Smooth muscle cell (in vitro differentiated cells): ENCODE results near the gene CSNK1G1. TPM values are rescaled to one million over a fixed set of nuclear protein-coding genes. Genes with fewer than 3 reads are reported as not detected.
"Not testable (repeated sequence)": the region's sequence is repeated elsewhere in the genome, so short reads cannot be mapped to it uniquely, and the experiment has no call there.

Source experiments
- DNase-seq: peaks from one replicate; lab custom pipeline; 2025; ENCODE audit not compliant: unreplicated experiment; lab: John Stamatoyannopoulos, UW
- H2AFZ ChIP-seq: fragments of 200-600 bp; sonication (generic); 2 replicates; pipeline ENCODE4 v1.6.0; 2016; ENCODE audit warnings: antibody characterized with exemption, low read depth, mild to moderate bottlenecking
- H3F3A ChIP-seq: fragments of 200-600 bp; sonication (generic); 2 replicates; pipeline ENCODE4 v1.6.0; 2017; ENCODE audit warnings: antibody characterized with exemption, low read depth
- H3K27ac ChIP-seq: fragments of 200-600 bp; sonication (generic); 2 replicates; pipeline ENCODE4 v1.5.1; 2016; ENCODE audit warnings: low read depth, mild to moderate bottlenecking
- H3K27me3 ChIP-seq: fragments of 200-600 bp; sonication (generic); 2 replicates; pipeline ENCODE4 v1.6.1; 2016; ENCODE audit warnings: low read depth, mild to moderate bottlenecking
- H3K36me3 ChIP-seq: fragments of 200-600 bp; sonication (generic); 2 replicates; pipeline ENCODE4 v1.5.1; 2016; ENCODE audit warnings: low read depth
- H3K4me1 ChIP-seq: fragments of 200-600 bp; sonication (generic); 2 replicates; pipeline ENCODE4 v1.5.1; 2016; ENCODE audit warnings: low read depth
- H3K4me2 ChIP-seq: fragments of 200-600 bp; sonication (generic); 2 replicates; pipeline ENCODE4 v1.6.0; 2016; ENCODE audit warnings: mild to moderate bottlenecking
- H3K4me3 ChIP-seq: fragments of 200-600 bp; sonication (generic); 2 replicates; pipeline ENCODE4 v1.5.1; 2016; ENCODE audit warnings: mild to moderate bottlenecking
- H3K79me2 ChIP-seq: fragments of 200-600 bp; sonication (generic); 2 replicates; pipeline ENCODE4 v1.6.0; 2016; ENCODE audit warnings: low read depth, mild to moderate bottlenecking
- H3K9ac ChIP-seq: fragments of 200-600 bp; sonication (generic); 2 replicates; pipeline ENCODE4 v1.6.0; 2016; ENCODE audit warnings: low read depth
- H3K9me3 ChIP-seq: fragments of 200-600 bp; sonication (generic); replicated peaks from 2 replicates; pipeline ENCODE4 v1.5.1; 2016; ENCODE audit warnings: low read depth
- H4K20me1 ChIP-seq: fragments of 200-600 bp; sonication (generic); 2 replicates; pipeline ENCODE4 v1.6.0; 2016; ENCODE audit warnings: low read depth
- CTCF ChIP-seq: fragments of 200-600 bp; sonication (generic); IDR thresholded peaks from 2 replicates; pipeline ENCODE4 v1.5.1; 2017; ENCODE audit warnings: borderline replicate concordance, mild to moderate bottlenecking, antibody characterized with exemption; ENCODE audit not compliant: insufficient read depth, poor library complexity, severe bottlenecking
- WGBS: methylation state at CpG from one replicate; pipeline ENCODE4 v1.1.7; 2016; ENCODE audit warnings: low lambda C conversion rate; 5-methylcytosine and 5-hydroxymethylcytosine counted together
- polyA plus RNA-seq: library from polyadenylated mRNA; unstranded; fragments of >200 nt; fragmentation: Nextera tagmentation; extraction: Ambion mirVana; gene quantifications from 2 replicates; pipeline ENCODE4 v1.2.1, GENCODE V29; 2016
- total RNA-seq: library from RNA; depleted of rRNA; stranded (reverse); fragments of >200 nt; gene quantifications from 2 replicates; pipeline ENCODE4 v1.2.3, GENCODE V29; 2014

CSNK1G1 gene
- total and polyA plus RNA-seq, 2 experiments from 2014 or later = 12.8 to 23.2 TPM

GRCh38 chr15:64333516-64333915, 22.5 kb downstream of the CSNK1G1 start:
- Histone ChIP-seq H3K79me2 (peaks cover 32% of the 10 kb centered on the region), H3K4me2 (no peak overlapping the region)

GRCh38 chr15:64331668-64332067, 24.3 kb downstream of the CSNK1G1 start:
- not testable (repeated sequence) for H3K9ac ChIP-seq, H3K4me2 ChIP-seq, DNase-seq, H3K27me3 ChIP-seq, H3K4me3 ChIP-seq, H3K36me3 ChIP-seq, H3K9me3 ChIP-seq, H3K4me1 ChIP-seq, H3F3A ChIP-seq, H2AFZ ChIP-seq, H3K27ac ChIP-seq
- Histone ChIP-seq H3K79me2 (peaks cover 23% of the 10 kb centered on the region), H4K20me1 (peaks cover 34% of the 10 kb centered on the region)
- 71% methylated on average over 3 of the region's 3 CpGs for whole genome bisulfite sequencing

More at GRCh38 chr15:64333516-64333915, 22.5 kb downstream of the CSNK1G1 start:
- no peak for DNase-seq
- Histone ChIP-seq H4K20me1 (peaks cover 49% of the 10 kb centered on the region), H3K4me3 (no peak overlapping the region), H3K27me3 (no peaks in the 10 kb centered on the region), H3K4me1 (no peaks in the 10 kb centered on the region), H3K9ac (no peak overlapping the region), H3K27ac (no peak overlapping the region), H2AFZ (no peak overlapping the region), H3F3A (no peaks in the 10 kb centered on the region), H3K9me3 (no peaks in the 10 kb centered on the region), H3K36me3 (no peaks in the 10 kb centered on the region)
- 97% methylated on average over 2 of the region's 2 CpGs for WGBS
- no peak for TF ChIP-seq CTCF

GRCh38 chr15:64326975-64327374, 29.0 kb downstream of the CSNK1G1 start:
- H3K4me1 ChIP-seq = not testable (repeated sequence)
- H3K79me2 ChIP-seq = peaks cover 38% of the 10 kb centered on the region
- 33% methylated on average over 13 of the region's 15 CpGs for WGBS

GRCh38 chr15:64326458-64326857, 29.5 kb downstream of the CSNK1G1 start:
- H3K4me3 ChIP-seq, H3K27me3 ChIP-seq, H2AFZ ChIP-seq, H3F3A ChIP-seq, DNase-seq, H3K36me3 ChIP-seq, H3K27ac ChIP-seq, H3K4me1 ChIP-seq, H3K9me3 ChIP-seq, H3K9ac ChIP-seq, H3K4me2 ChIP-seq: not testable (repeated sequence)
- Histone ChIP-seq H4K20me1 (peaks cover 49% of the 10 kb centered on the region), H3K79me2 (peaks cover 43% of the 10 kb centered on the region)
- WGBS = 55% methylated on average over 11 of the region's 20 CpGs

More at GRCh38 chr15:64326975-64327374, 29.0 kb downstream of the CSNK1G1 start:
- H3K9ac ChIP-seq, H2AFZ ChIP-seq, DNase-seq, H3K27me3 ChIP-seq, H3K27ac ChIP-seq, H3K4me3 ChIP-seq, H3K36me3 ChIP-seq, H3K4me2 ChIP-seq, H3F3A ChIP-seq, H3K9me3 ChIP-seq: not testable (repeated sequence)
- H4K20me1 ChIP-seq = peaks cover 44% of the 10 kb centered on the region

- H4K20me1 ChIP-seq = peaks cover 70% of the 10 kb centered on the region
Measured at GRCh38 chr15:64324165-64324877, 31.7 kb downstream of the CSNK1G1 start.

More at GRCh38 chr15:64324165-64324877, 31.7 kb downstream of the CSNK1G1 start:
- Histone ChIP-seq H3K27me3 (no peaks in the 10 kb centered on the region), H2AFZ (no peak overlapping the region), H3F3A (no peaks in the 10 kb centered on the region), H3K4me3 (no peak overlapping the region), H3K9ac (no peak overlapping the region), H3K36me3 (no peaks in the 10 kb centered on the region), H3K4me2 (no peak overlapping the region), H3K4me1 (no peaks in the 10 kb centered on the region), H3K27ac (no peak overlapping the region), H3K79me2 (peaks cover 53% of the 10 kb centered on the region), H3K9me3 (no peaks in the 10 kb centered on the region)
- WGBS = 95% methylated on average over 5 of the region's 5 CpGs
- TF ChIP-seq CTCF = no peak
- DNase-seq = no peak
